GM12801 (cell line): ENCODE measurements around the gene AQP12A.

Experiments used
- CTCF ChIP-seq: IDR thresholded peaks from one replicate; pipeline ENCODE4 v1.5.1; 2011; ENCODE audit warnings: control low read depth; ENCODE audit not compliant: insufficient read length; ENCODE audit errors: extremely low read depth

Gene AQP12A

GRCh38 chr2:240702640-240703011 is 11.0 kb downstream of the AQP12A start:
- no peak for TF ChIP-seq CTCF

DNA sequence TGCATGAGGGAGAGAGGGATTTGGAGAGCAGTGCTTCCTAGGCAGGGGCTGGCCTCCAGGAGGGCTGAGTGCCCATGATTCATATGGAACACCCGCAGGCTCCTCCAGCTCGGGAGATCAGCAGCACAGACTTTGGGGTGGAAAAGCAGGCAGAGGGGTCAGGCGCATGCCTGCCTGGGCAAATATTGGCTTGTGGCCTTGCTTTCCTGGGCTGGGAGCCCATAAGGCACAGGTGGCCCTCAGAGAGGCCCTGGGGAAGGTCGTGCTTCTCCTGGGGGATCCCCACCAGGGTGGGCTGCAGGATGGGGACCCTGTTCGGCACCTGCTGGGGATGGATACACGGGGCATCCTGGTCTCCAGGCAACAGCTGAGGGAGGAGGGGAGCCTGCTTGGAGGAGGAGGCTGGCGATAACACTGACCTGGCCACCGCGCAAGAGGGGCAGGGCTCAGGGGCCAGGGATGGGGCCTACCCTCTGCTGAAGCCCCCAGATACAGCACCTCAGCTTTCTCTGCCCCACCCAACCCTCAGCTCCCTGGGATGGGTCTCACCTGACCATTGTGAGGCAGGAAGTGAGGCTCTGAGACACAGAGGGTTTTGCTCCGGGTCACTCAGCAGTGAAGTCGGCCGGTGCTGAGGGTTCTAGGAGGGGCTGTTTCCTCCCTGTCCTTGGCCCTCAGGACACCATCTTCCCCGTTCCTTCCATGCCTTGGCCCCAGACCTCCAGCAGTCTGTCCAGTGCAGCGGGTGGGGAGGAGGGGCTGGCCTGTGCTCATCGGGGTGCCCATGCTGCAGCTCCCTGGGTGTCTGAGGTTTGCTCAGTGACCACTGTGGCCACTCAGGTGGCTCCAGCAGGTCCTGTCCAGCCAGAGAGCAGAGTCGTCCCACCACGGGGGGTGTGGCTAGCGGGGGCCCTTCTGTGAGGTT is 12.0 kb downstream of the AQP12A start:
- TF ChIP-seq CTCF: no peak

DNA sequence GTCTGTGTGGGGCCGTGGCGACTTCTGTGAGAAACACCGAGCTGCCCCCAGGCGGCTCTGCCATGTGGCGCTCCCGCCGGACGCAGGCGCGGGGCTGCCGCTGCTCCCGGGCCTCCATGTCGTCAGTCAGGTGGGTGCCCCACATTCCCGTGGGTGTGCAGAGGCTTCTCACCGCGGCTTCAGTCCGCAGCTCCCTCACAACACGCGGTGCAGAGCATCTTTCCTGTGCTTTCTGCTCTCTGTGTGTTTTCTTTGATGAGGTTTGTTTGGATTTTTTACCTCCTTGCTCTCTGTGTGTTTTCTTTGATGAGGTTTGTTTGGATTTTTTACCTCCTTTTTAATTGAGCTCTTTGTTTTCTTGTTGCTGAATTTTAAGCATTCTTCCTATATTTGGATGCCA is 13.0 kb downstream of the AQP12A start:
- no peak for TF ChIP-seq CTCF

- TF ChIP-seq CTCF: no peak
Observed at GRCh38 chr2:240705204-240705791, 13.6 kb downstream of the AQP12A start.

DNA sequence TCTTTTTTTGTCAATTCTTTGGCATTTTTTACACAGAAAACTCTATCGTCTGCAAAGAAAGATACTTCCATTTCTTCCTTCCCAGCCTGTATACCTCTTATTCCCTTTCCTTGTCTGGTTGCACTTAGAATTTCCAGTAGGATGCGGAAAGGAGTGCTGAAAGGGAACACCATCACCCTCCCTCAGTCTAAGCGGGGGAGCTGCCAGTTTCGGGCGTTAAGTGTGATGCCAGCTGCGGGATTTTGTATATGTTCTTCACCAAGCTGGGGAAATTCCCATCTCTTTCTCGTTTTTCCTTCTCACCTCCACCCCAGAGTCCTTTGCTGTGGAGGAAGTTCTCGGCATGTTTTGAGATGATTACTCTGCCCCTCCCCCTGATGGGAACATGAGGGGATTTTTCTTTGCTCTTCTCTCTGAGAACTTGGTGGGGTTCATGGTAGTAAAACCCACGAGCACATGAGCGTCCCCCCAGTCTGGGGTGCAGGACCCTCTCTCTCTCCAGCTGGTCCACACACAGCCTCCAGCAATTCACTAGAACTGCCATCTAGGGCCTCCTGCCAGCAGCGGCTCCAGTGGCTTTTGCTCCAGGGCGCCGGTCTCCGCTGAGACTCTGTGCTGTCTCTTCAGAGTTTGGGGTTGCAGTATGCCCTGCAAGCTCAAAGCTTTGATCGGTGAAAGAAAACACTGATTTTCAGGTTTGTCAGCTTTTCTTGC is 15.5 kb downstream of the AQP12A start:
- no peak for TF ChIP-seq CTCF

- no peak for TF ChIP-seq CTCF
Observed at GRCh38 chr2:240707821-240708220, 16.2 kb downstream of the AQP12A start.

- TF ChIP-seq CTCF: no peak
Observed at GRCh38 chr2:240708457-240708856, 16.8 kb downstream of the AQP12A start.
